ENCODE measurements around the gene RARB. TPM values are rescaled to one million over a fixed set of nuclear protein-coding genes. Genes with fewer than 3 reads are reported as not detected.

RARB gene
- total and polyA plus RNA-seq, 9 of the 15 experiments (the other 6 are each of a cell fraction or from before 2014, with no cell fraction given) = 0.15 to 1.3 (median 0.27) TPM

- TF ChIP-seq ZNF24 (IDR thresholded peaks at IDR 0.05) = no peak
- TF ChIP-seq HOMEZ (CRISPR knock-in tag; IDR thresholded peaks at IDR 0.05) = no peak
- peak; percentile 96 for TF ChIP-seq SMARCA4 (IDR thresholded peaks at IDR 0.05)
- no peak for TF ChIP-seq ZFP91 (CRISPR knock-in tag; IDR thresholded peaks at IDR 0.05)
- TF ChIP-seq ATF7 (IDR thresholded peaks at IDR 0.05) = peak; percentile 44; the same call in 1 of the 2 replicates
- TF ChIP-seq STAG1 (CRISPR knock-in tag; IDR thresholded peaks at IDR 0.05; ENCODE audit: borderline replicate concordance) = no peak
- TF ChIP-seq XRCC4 (IDR thresholded peaks at IDR 0.05; ENCODE audit: extremely low read depth, insufficient read depth, insufficient read length) = no peak
- no peak for TF ChIP-seq BRF2 (IDR thresholded peaks at IDR 0.05; ENCODE audit: borderline replicate concordance, insufficient read depth, insufficient read length)
- TF ChIP-seq ZBTB7A (IDR thresholded peaks at IDR 0.05; ENCODE audit: borderline replicate concordance, control insufficient read depth, low read depth, low read length) = no peak
- TF ChIP-seq ILK (tag; IDR thresholded peaks at IDR 0.05; ENCODE audit: borderline replicate concordance, low read depth) = no peak
- no peak for TF ChIP-seq HNRNPUL1 (IDR thresholded peaks at IDR 0.05; ENCODE audit: low read length)
- no peak for TF ChIP-seq ZNF133 (CRISPR knock-in tag; IDR thresholded peaks at IDR 0.05)
- TF ChIP-seq ESRRA (IDR thresholded peaks at IDR 0.05; ENCODE audit: borderline replicate concordance, low read depth) = peak; percentile 25; the same call in 1 of the 2 replicates
- TF ChIP-seq NFE2 (IDR thresholded peaks at IDR 0.05; ENCODE audit: low read depth) = peak; percentile 86
- no peak for TF ChIP-seq ZNF395 (CRISPR knock-in tag; IDR thresholded peaks at IDR 0.05)
- TF ChIP-seq E2F8 (IDR thresholded peaks at IDR 0.05; ENCODE audit: low read depth, partially characterized antibody) = no peak
- peak; percentile 94 for TF ChIP-seq SMARCB1 (IDR thresholded peaks at IDR 0.05; ENCODE audit: insufficient read length, low read depth)
- TF ChIP-seq HNRNPH1 (optimal IDR thresholded peaks at IDR 0.05; ENCODE audit: low read depth, low read length) = no peak
- TF ChIP-seq RBM39 (optimal IDR thresholded peaks at IDR 0.05; ENCODE audit: low read depth, low read length) = no peak
- TF ChIP-seq CBX3 (IDR thresholded peaks at IDR 0.05; ENCODE audit: borderline replicate concordance in 1 of 2, low read length in 2 of 2) = no peak; a peak in 1 of 3 replicates
Measured at GRCh38 chr3:25604107-25604805, 176.2 kb downstream of the RARB start (continued).

Data from K562 (cell line).